GM19238 (cell line): ENCODE data around the gene KRTAP9-6.
"Not testable (repeated sequence)": the region's sequence is repeated elsewhere in the genome, so short reads cannot be mapped to it uniquely, and the experiment has no call there.

Experiments used
- DNase-seq: peaks from one replicate; pipeline ENCODE4 v3.0.0; 2011; ENCODE audit warnings: low spot score; ENCODE audit not compliant: insufficient read length

Gene KRTAP9-6

GRCh38 chr17:41265078-41265477 lies at the start of gene KRTAP9-6:
TSS of gene KRTAP9-6 (plus strand) at chr17:41265378. CDS start at chr17:41265378, 0 bp downstream.
- DNase-seq: no peak

- no peak for DNase-seq
These were observed 49.5 kb upstream of the KRTAP9-6 start for GRCh38 chr17:41215681-41216080.

- DNase-seq: no peak
These were observed 41.4 kb upstream of the KRTAP9-6 start for GRCh38 chr17:41223821-41224220.

- DNase-seq: no peak
These were observed 39.1 kb upstream of the KRTAP9-6 start for GRCh38 chr17:41226051-41226450.

- not testable (repeated sequence) for DNase-seq
These were observed 38.5 kb upstream of the KRTAP9-6 start, which contains the start of gene KRTAP9-2 for GRCh38 chr17:41226598-41227095. TSS of gene KRTAP9-2 (plus strand) at chr17:41226648. CDS start at chr17:41226655, 7 bp downstream.

- DNase-seq: no peak
These were observed 35.1 kb upstream of the KRTAP9-6 start for GRCh38 chr17:41230094-41230493.

- no peak for DNase-seq
These were observed 33.4 kb upstream of the KRTAP9-6 start for GRCh38 chr17:41231731-41232130.

GRCh38 chr17:41232399-41233105 lies 32.6 kb upstream of the KRTAP9-6 start, which contains the start of gene KRTAP9-3:
TSS of gene KRTAP9-3 (plus strand) at chr17:41232449. CDS start at chr17:41232502, 53 bp downstream.
- not testable (repeated sequence) for DNase-seq

- DNase-seq: not testable (repeated sequence)
These were observed 28.1 kb upstream of the KRTAP9-6 start for GRCh38 chr17:41237116-41237515.

- DNase-seq: not testable (repeated sequence)
These were observed 27.2 kb upstream of the KRTAP9-6 start, which contains the start of gene KRTAP9-8 for GRCh38 chr17:41237949-41238437. TSS of gene KRTAP9-8 (plus strand) at chr17:41237999. CDS start at chr17:41238052, 53 bp downstream.

- not testable (repeated sequence) for DNase-seq
These were observed 18.0 kb upstream of the KRTAP9-6 start for GRCh38 chr17:41246995-41247787.

- DNase-seq: not testable (repeated sequence)
These were observed 15.4 kb upstream of the KRTAP9-6 start, which contains the start of gene KRTAP9-4 for GRCh38 chr17:41249637-41250240. TSS of gene KRTAP9-4 (plus strand) at chr17:41249687. CDS start at chr17:41249721, 34 bp downstream.

GRCh38 chr17:41251261-41251660 lies 13.9 kb upstream of the KRTAP9-6 start:
- no peak for DNase-seq

GRCh38 chr17:41254861-41255260 lies 10.3 kb upstream of the KRTAP9-6 start:
- DNase-seq: no peak

GRCh38 chr17:41255381-41256290 lies 9.5 kb upstream of the KRTAP9-6 start, which contains the start of gene KRTAP9-9:
TSS of gene KRTAP9-9 (plus strand) at chr17:41255384.
- not testable (repeated sequence) for DNase-seq

- DNase-seq: no peak
These were observed 8.9 kb upstream of the KRTAP9-6 start for GRCh38 chr17:41256291-41256685.

GRCh38 chr17:41258406-41258805 lies 6.8 kb upstream of the KRTAP9-6 start:
- DNase-seq: no peak

GRCh38 chr17:41263212-41263611 lies 2.0 kb upstream of the KRTAP9-6 start:
- no peak for DNase-seq

GRCh38 chr17:41264599-41264998 lies 579 bp upstream of the KRTAP9-6 start:
- no peak for DNase-seq

GRCh38 chr17:41267711-41268110 lies 2.5 kb downstream of the KRTAP9-6 start:
- DNase-seq: no peak
